ENCODE measurements around the gene REEP1. TPM values are rescaled to one million over a fixed set of nuclear protein-coding genes. Genes with fewer than 3 reads are reported as not detected.

The REEP1 gene
- total and polyA plus RNA-seq, 3 donors from 2014 or later: 112 to 342 (median 241) TPM

DNA sequence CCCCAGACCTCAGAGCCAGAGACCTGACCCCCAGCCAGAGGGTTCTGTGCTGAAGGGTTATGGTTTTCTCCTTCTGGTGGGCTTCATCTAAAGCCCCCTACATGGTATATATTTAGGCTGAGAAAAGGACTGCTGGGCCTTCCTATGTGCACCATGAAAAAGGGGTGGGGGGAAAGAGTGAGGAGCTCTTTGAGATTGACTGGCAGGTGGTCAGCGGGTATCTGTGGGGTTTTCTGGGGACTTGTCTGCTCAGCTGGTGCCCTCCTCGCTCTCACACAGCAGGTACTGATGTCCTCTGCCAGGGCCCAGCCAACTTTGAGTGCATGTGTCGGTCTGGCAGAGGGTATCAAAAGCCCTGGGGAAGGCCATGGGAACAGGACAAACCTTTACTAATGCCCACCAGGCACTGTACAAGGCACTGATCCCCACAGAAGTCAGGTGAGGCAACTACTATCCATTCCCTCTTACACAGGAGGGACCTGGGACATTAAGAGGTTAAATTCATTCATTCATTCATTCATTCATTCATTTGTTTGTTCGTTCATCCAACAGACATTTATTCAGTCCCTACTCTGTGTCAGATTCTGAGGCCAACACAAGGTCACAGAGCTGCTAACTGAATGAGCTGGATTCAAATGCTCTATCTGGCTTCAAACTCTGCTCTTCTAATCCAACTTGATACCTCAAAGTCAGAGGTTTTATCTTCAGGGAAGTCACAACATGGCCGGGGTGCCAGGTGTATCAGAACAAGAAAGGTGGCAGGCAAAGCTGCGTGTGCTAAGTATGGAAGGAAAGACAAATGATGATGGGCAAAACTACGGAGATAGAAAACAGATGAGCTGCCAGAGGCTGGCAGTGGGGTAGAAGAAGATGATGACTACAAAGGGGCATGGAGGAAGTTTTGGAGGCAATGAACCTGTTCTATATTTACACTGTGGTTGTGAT, 44.6 kb downstream of the REEP1 start:
- Histone ChIP-seq H3K27me3 (no peaks in the 10 kb centered on the region), H3K4me1 (peaks cover 23% of the 10 kb centered on the region), H3K9me3 (no peaks in the 10 kb centered on the region), H3K4me3 (no peak overlapping the region), H3K27ac (no peak overlapping the region), H3K36me3 (ENCODE audit: low read depth, missing control alignments) (no peaks in the 10 kb centered on the region)
- TF ChIP-seq POLR2A (IDR thresholded peaks at IDR 0.05): no peak
- TF ChIP-seq, protein P1, sequence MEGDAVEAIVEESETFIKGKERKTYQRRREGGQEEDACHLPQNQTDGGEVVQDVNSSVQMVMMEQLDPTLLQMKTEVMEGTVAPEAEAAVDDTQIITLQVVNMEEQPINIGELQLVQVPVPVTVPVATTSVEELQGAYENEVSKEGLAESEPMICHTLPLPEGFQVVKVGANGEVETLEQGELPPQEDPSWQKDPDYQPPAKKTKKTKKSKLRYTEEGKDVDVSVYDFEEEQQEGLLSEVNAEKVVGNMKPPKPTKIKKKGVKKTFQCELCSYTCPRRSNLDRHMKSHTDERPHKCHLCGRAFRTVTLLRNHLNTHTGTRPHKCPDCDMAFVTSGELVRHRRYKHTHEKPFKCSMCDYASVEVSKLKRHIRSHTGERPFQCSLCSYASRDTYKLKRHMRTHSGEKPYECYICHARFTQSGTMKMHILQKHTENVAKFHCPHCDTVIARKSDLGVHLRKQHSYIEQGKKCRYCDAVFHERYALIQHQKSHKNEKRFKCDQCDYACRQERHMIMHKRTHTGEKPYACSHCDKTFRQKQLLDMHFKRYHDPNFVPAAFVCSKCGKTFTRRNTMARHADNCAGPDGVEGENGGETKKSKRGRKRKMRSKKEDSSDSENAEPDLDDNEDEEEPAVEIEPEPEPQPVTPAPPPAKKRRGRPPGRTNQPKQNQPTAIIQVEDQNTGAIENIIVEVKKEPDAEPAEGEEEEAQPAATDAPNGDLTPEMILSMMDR (IDR thresholded peaks at IDR 0.05): no peak
- no peak for DNase-seq
- intact Hi-C loops (cut with DNase I; ENCODE audit: low total_unique reads): no loop called here
- WGBS, 2 donors: 87 to 94% methylated on average over 7 of the region's 7 CpGs

- DNase-seq: no peak
- H3K4me1 ChIP-seq: peaks cover 8% of the 10 kb centered on the region
- intact Hi-C loops (cut with DNase I; ENCODE audit: low total_unique reads): no loop called here
- no peaks in the 10 kb centered on the region for H3K27me3 ChIP-seq
- 66 to 76% methylated on average over 4 of the region's 4 CpGs for WGBS, 2 donors
- no peak overlapping the region for H3K4me3 ChIP-seq
- no peaks in the 10 kb centered on the region for H3K36me3 ChIP-seq (ENCODE audit: low read depth, missing control alignments)
- H3K27ac ChIP-seq: no peak overlapping the region
- no peak for TF ChIP-seq POLR2A (IDR thresholded peaks at IDR 0.05)
- TF ChIP-seq, protein P1 (IDR thresholded peaks at IDR 0.05): no peak
- H3K9me3 ChIP-seq: no peaks in the 10 kb centered on the region
Observed at GRCh38 chr2:86291328-86291662, 46.1 kb downstream of the REEP1 start.

- no peak for DNase-seq
- WGBS, 2 donors: 61 to 86% methylated on average over 5 of the region's 5 CpGs
- Histone ChIP-seq H3K4me3 (no peak overlapping the region), H3K36me3 (ENCODE audit: low read depth, missing control alignments) (no peaks in the 10 kb centered on the region), H3K27ac (no peak overlapping the region), H3K9me3 (no peaks in the 10 kb centered on the region), H3K4me1 (peaks cover 6% of the 10 kb centered on the region), H3K27me3 (no peaks in the 10 kb centered on the region)
- intact Hi-C loops (cut with DNase I; ENCODE audit: low total_unique reads): no loop called here
- no peak for TF ChIP-seq POLR2A (IDR thresholded peaks at IDR 0.05)
- TF ChIP-seq, protein P1 (IDR thresholded peaks at IDR 0.05): no peak
Observed at GRCh38 chr2:86290596-86291327, 46.7 kb downstream of the REEP1 start.

DNA sequence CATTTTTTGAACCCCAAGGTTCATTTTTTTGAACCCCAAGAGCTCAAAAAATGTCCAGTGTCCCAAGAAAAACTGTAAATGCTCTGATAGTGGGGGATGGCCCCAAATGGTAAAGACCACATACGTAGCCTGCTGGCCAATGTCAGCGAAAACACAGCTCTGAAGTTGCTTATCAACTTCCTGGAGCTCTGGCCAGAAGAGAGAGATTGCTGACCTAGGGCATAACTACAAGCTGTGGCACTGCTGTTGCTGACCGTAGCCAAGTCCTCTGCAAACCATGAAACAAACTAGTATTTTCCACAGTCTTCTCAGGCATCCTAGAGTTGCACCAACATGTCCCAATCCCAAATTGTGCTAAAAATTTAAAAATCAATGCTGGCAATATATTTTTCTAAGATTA, 50.9 kb downstream of the REEP1 start:
- Histone ChIP-seq H3K27ac (no peak overlapping the region), H3K36me3 (ENCODE audit: low read depth, missing control alignments) (no peaks in the 10 kb centered on the region), H3K9me3 (no peaks in the 10 kb centered on the region), H3K27me3 (no peaks in the 10 kb centered on the region), H3K4me1 (peaks cover 21% of the 10 kb centered on the region), H3K4me3 (no peak overlapping the region)
- 41 to 77% methylated on average over 2 to 3 of the region's 3 CpGs for WGBS, 2 donors
- intact Hi-C loops (cut with DNase I; ENCODE audit: low total_unique reads): no loop called here
- DNase-seq: no peak
- TF ChIP-seq POLR2A (IDR thresholded peaks at IDR 0.05): no peak
- TF ChIP-seq, protein P1 (IDR thresholded peaks at IDR 0.05): no peak

All from testis (tissue), 3 donors.